ENCODE data around the gene SPG11.
"Not testable (repeated sequence)": the region's sequence is repeated elsewhere in the genome, so short reads cannot be mapped to it uniquely, and the experiment has no call there.

Gene SPG11

GRCh38 chr15:44554934-44555723 is 108.3 kb downstream of the SPG11 start:
- DNase-seq, result no peak

- DNase-seq, result no peak
These were observed 112.7 kb downstream of the SPG11 start for GRCh38 chr15:44550734-44551133.

- no peak for DNase-seq
These were observed 113.2 kb downstream of the SPG11 start for GRCh38 chr15:44550256-44550655.

- not testable (repeated sequence) for DNase-seq
These were observed 114.3 kb downstream of the SPG11 start for GRCh38 chr15:44549152-44549551.

- no peak for DNase-seq
These were observed 117.3 kb downstream of the SPG11 start for GRCh38 chr15:44545913-44546802.

- DNase-seq, result not testable (repeated sequence)
These were observed 118.7 kb downstream of the SPG11 start for GRCh38 chr15:44544745-44545144.

GRCh38 chr15:44542596-44542995 is 120.9 kb downstream of the SPG11 start:
- no peak for DNase-seq

GRCh38 chr15:44541282-44541958 is 122.0 kb downstream of the SPG11 start:
- no peak for DNase-seq

GRCh38 chr15:44537735-44538240 is 125.7 kb downstream of the SPG11 start:
- DNase-seq, result peak in 1 of 2 experiments; percentile 10

- DNase-seq, result peak; percentile 81 to 94
These were observed 126.3 kb downstream of the SPG11 start, which contains the start of gene EIF3J for GRCh38 chr15:44536962-44537734. Gene EIF3J (plus strand): TSS chr15:44537147. CDS start chr15:44537195, 48 bp downstream.

GRCh38 chr15:44536302-44536961 is 127.0 kb downstream of the SPG11 start:
- peak in 1 of 2 experiments; percentile 90 for DNase-seq

GRCh38 chr15:44535523-44536301 is 127.8 kb downstream of the SPG11 start:
- no peak for DNase-seq

GRCh38 chr15:44535092-44535491 is 128.4 kb downstream of the SPG11 start:
- no peak for DNase-seq

GRCh38 chr15:44532689-44533088 is 130.8 kb downstream of the SPG11 start:
- no peak for DNase-seq

GRCh38 chr15:44532275-44532674 is 131.2 kb downstream of the SPG11 start:
- not testable (repeated sequence) for DNase-seq

- no peak for DNase-seq
These were observed 132.8 kb downstream of the SPG11 start for GRCh38 chr15:44530653-44531052.

GRCh38 chr15:44529864-44530604 is 133.4 kb downstream of the SPG11 start:
- no peak for DNase-seq

- no peak for DNase-seq
These were observed 136.2 kb downstream of the SPG11 start for GRCh38 chr15:44527241-44527640.

GRCh38 chr15:44525018-44525417 is 138.4 kb downstream of the SPG11 start:
- no peak for DNase-seq

- no peak for DNase-seq
These were observed 143.9 kb downstream of the SPG11 start for GRCh38 chr15:44519537-44519936.

All from SHP77 (cell line).